H1 (cell line): ENCODE data around the gene TSR3.

Experiments used
- CREB1 ChIP-seq: IDR thresholded peaks from 2 replicates; pipeline ENCODE4 v1.6.1; 2012; ENCODE audit warnings: inconsistent platforms
- EGR1 ChIP-seq: IDR thresholded peaks from 2 replicates; pipeline ENCODE4 v1.6.1; 2011; ENCODE audit warnings: low read depth, low read length, borderline replicate concordance
- POLR2AphosphoS5 ChIP-seq: IDR thresholded peaks from 2 replicates; pipeline ENCODE4 v1.6.1; 2011; ENCODE audit warnings: low read depth, low read length
- RBBP5 ChIP-seq: IDR thresholded peaks from 2 replicates; pipeline ENCODE4 v1.7.1; 2012; ENCODE audit warnings: low read depth, mild to moderate bottlenecking, inconsistent platforms, low read length, moderate library complexity, borderline replicate concordance
- TF ChIP-seq, protein P1 (sequence below): IDR thresholded peaks from 2 replicates; pipeline ENCODE4 v1.6.1; 2012; ENCODE audit warnings: inconsistent platforms

GRCh38 chr16:1311212-1311737 lies 40.4 kb downstream of the TSR3 start:
- TF ChIP-seq, protein P1, sequence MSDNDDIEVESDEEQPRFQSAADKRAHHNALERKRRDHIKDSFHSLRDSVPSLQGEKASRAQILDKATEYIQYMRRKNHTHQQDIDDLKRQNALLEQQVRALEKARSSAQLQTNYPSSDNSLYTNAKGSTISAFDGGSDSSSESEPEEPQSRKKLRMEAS: no peak
- TF ChIP-seq CREB1 (no peak), POLR2AphosphoS5 (no peak), RBBP5 (no peak), EGR1 (no peak)
